SK-N-SH treated with all-trans-retinoic acid at 6 μM for 48 hours (cell line): Measurements from ENCODE around the gene ARHGEF12.
A peak's percentile ranks its signal among the peaks of the same experiment; 100 is the strongest.

Experiments
- ATAC-seq: fragments of 200-7000 bp; cut with Tn5 transposase; 3 replicates; pipeline ENCODE4 v1.9.1; 2020; ENCODE audit warnings: mild to moderate bottlenecking, moderate library complexity
- ARNTL ChIP-seq: fragments of 450-650 bp; formaldehyde crosslinking; IDR thresholded peaks from 2 replicates; pipeline ENCODE4 v1.5.0; 2020; ENCODE audit warnings: low read depth, mild to moderate bottlenecking, moderate library complexity, borderline replicate concordance
- BACH2 ChIP-seq: fragments of 250-450 bp; sonication (Bioruptor Pico); IDR thresholded peaks from 2 replicates; pipeline ENCODE4 v1.9.0; 2021; ENCODE audit warnings: mild to moderate bottlenecking, borderline replicate concordance
- CREB5 ChIP-seq: fragments of 250-450 bp; sonication (Bioruptor Pico); IDR thresholded peaks from 2 replicates; pipeline ENCODE4 v1.5.1; 2020; ENCODE audit warnings: low read depth, mild to moderate bottlenecking, moderate library complexity
- CSDC2 ChIP-seq: fragments of 250-450 bp; sonication (Bioruptor Pico); IDR thresholded peaks from 2 replicates; pipeline ENCODE4 v1.5.0; 2020; ENCODE audit warnings: mild to moderate bottlenecking, moderate library complexity
- CSRNP3 ChIP-seq: fragments of 250-450 bp; sonication (Bioruptor Pico); IDR thresholded peaks from 2 replicates; pipeline ENCODE4 v1.5.1; 2021; ENCODE audit warnings: mild to moderate bottlenecking, moderate library complexity
- ISL1 ChIP-seq: fragments of 250-450 bp; sonication (Bioruptor Pico); IDR thresholded peaks from 2 replicates; pipeline ENCODE4 v2.1.2; 2022; ENCODE audit warnings: mild to moderate bottlenecking, moderate library complexity
- PATZ1 ChIP-seq: fragments of 250-450 bp; sonication (Bioruptor Pico); IDR thresholded peaks from 2 replicates; pipeline ENCODE4 v1.8.0; 2020; ENCODE audit warnings: mild to moderate bottlenecking, moderate library complexity, borderline replicate concordance
- POU6F1 ChIP-seq: fragments of 250-450 bp; sonication (Bioruptor Pico); IDR thresholded peaks from 2 replicates; pipeline ENCODE4 v1.8.0; 2021; ENCODE audit warnings: low read depth, mild to moderate bottlenecking, moderate library complexity, borderline replicate concordance
- PPARA ChIP-seq: fragments of 250-450 bp; sonication (Bioruptor Pico); IDR thresholded peaks from 2 replicates; pipeline ENCODE4 v1.5.0; 2020; ENCODE audit warnings: mild to moderate bottlenecking, borderline replicate concordance
- RARB ChIP-seq: fragments of 250-450 bp; sonication (Bioruptor Pico); IDR thresholded peaks from 2 replicates; pipeline ENCODE4 v1.8.0; 2021; ENCODE audit warnings: mild to moderate bottlenecking, moderate library complexity
- SNAI2 ChIP-seq: fragments of 250-450 bp; sonication (Bioruptor Pico); IDR thresholded peaks from 2 replicates; pipeline ENCODE4 v1.5.0; 2020; ENCODE audit warnings: mild to moderate bottlenecking, moderate library complexity
- TCF4 ChIP-seq: fragments of 250-450 bp; sonication (Bioruptor Pico); IDR thresholded peaks from 2 replicates; pipeline ENCODE4 v1.8.0; 2021; ENCODE audit warnings: mild to moderate bottlenecking, moderate library complexity, borderline replicate concordance
- TOX ChIP-seq: fragments of 250-450 bp; sonication (Bioruptor Pico); IDR thresholded peaks from 2 replicates; pipeline ENCODE4 v1.8.0; 2021; ENCODE audit warnings: mild to moderate bottlenecking, moderate library complexity, borderline replicate concordance
- ZC3H10 ChIP-seq: fragments of 250-450 bp; sonication (Bioruptor Pico); IDR thresholded peaks from 2 replicates; pipeline ENCODE4 v1.5.1; 2021; ENCODE audit warnings: mild to moderate bottlenecking, moderate library complexity
- ZFP3 ChIP-seq: fragments of 250-450 bp; sonication (Bioruptor Pico); IDR thresholded peaks from 2 replicates; pipeline ENCODE4 v1.5.0; 2020; ENCODE audit warnings: mild to moderate bottlenecking, moderate library complexity
- ZFP30 ChIP-seq: fragments of 450-650 bp; formaldehyde crosslinking; IDR thresholded peaks from 2 replicates; pipeline ENCODE4 v1.5.0; 2022; ENCODE audit warnings: mild to moderate bottlenecking, moderate library complexity
- ZNF70 ChIP-seq: fragments of 450-650 bp; formaldehyde crosslinking; IDR thresholded peaks from 2 replicates; pipeline ENCODE4 v1.5.0; 2020; ENCODE audit warnings: mild to moderate bottlenecking, moderate library complexity
- ZNF8 ChIP-seq: fragments of 450-650 bp; formaldehyde crosslinking; IDR thresholded peaks from 2 replicates; pipeline ENCODE4 v1.5.0; 2020; ENCODE audit warnings: mild to moderate bottlenecking, moderate library complexity

The ARHGEF12 gene

GRCh38 chr11:120526241-120526640, 190.0 kb downstream of the ARHGEF12 start (continued):
- TF ChIP-seq CREB5 (CRISPR knock-in tag), result no peak
- no peak for TF ChIP-seq CSDC2 (CRISPR knock-in tag)
- TF ChIP-seq ZFP3 (CRISPR knock-in tag), result no peak
- TF ChIP-seq ZNF70 (CRISPR knock-in tag), result no peak
- TF ChIP-seq ZNF8 (CRISPR knock-in tag), result no peak

GRCh38 chr11:120527111-120527761, 191.0 kb downstream of the ARHGEF12 start:
- TF ChIP-seq TCF4 (CRISPR knock-in tag) (peak; percentile 27; the same call in 1 of the 2 replicates), TOX (CRISPR knock-in tag) (no peak)
- peak; percentile 66 for ATAC-seq

- TF ChIP-seq CREB5 (CRISPR knock-in tag) (no peak), ZFP30 (no peak), ZNF8 (CRISPR knock-in tag) (no peak), BACH2 (CRISPR knock-in tag) (no peak), POU6F1 (CRISPR knock-in tag) (no peak), TOX (CRISPR knock-in tag) (no peak), SNAI2 (no peak)
- TF ChIP-seq, all 23 proteins: peak for 0
- ATAC-seq, result no peak
Measured at GRCh38 chr11:120528749-120529148, 192.5 kb downstream of the ARHGEF12 start.

GRCh38 chr11:120529214-120529613, 193.0 kb downstream of the ARHGEF12 start:
- no peak for ATAC-seq

More at GRCh38 chr11:120529214-120529613, 193.0 kb downstream of the ARHGEF12 start:
- no peak for TF ChIP-seq PATZ1 (CRISPR knock-in tag)
- TF ChIP-seq CREB5 (CRISPR knock-in tag), result no peak
- TF ChIP-seq RARB (CRISPR knock-in tag), result no peak
- no peak for TF ChIP-seq POU6F1 (CRISPR knock-in tag)
- no peak for TF ChIP-seq PPARA
- no peak for TF ChIP-seq TOX (CRISPR knock-in tag)
- TF ChIP-seq ZNF8 (CRISPR knock-in tag), result no peak
- no peak for TF ChIP-seq ISL1
- TF ChIP-seq ARNTL (CRISPR knock-in tag), result no peak
- no peak for TF ChIP-seq ZC3H10 (CRISPR knock-in tag)
- no peak for TF ChIP-seq SNAI2
- TF ChIP-seq CSRNP3, result no peak
- no peak for TF ChIP-seq ZFP3 (CRISPR knock-in tag)
